Right lobe of liver (tissue), 6 donors: ENCODE results near the gene GRAP2. TPM values are rescaled to one million over a fixed set of nuclear protein-coding genes. Genes with fewer than 3 reads are reported as not detected.

ENCODE experiments used
- ATAC-seq, 4 donors: fragments of 200-7000 bp; cut with Tn5 transposase; one replicate each; pipeline ENCODE4 v1.9.1; 2020; ENCODE audit warnings: mild to moderate bottlenecking in 4 of 4, moderate library complexity in 4 of 4
- DNase-seq, 3 donors: peaks; one replicate each; pipeline ENCODE4 v3.0.0-alpha.2; 2020
- H3K27ac ChIP-seq, 3 donors: fragments of 200-600 bp; one replicate each; pipeline ENCODE4 v1.8.0; 2022
- H3K27me3 ChIP-seq, 2 donors: fragments of 200-600 bp; one replicate each; pipeline ENCODE4 v1.8.0; 2022
- H3K36me3 ChIP-seq, 4 donors: fragments of 200-600 bp; sonication (generic) in 1 of 4; one replicate each; pipeline versions ENCODE4 v1.5.1 to v1.8.0; 2017 to 2022; ENCODE audit warnings: control low read depth in 1 of 4
- H3K4me1 ChIP-seq, 4 donors: fragments of 200-600 bp; sonication (generic) in 1 of 4; one replicate each; pipeline versions ENCODE4 v1.5.1 to v1.8.0; 2017 to 2022; ENCODE audit warnings: control low read depth in 1 of 4
- H3K4me3 ChIP-seq, 3 donors: fragments of 200-600 bp; one replicate each; pipeline ENCODE4 v1.8.0; 2022
- H3K9me3 ChIP-seq, 4 donors: fragments of 200-600 bp; sonication (generic) in 1 of 4; one replicate each; pipeline versions ENCODE4 v1.5.1 to v1.8.0; 2017 to 2022; ENCODE audit warnings: control low read depth in 1 of 4
- POLR2A ChIP-seq: fragments of 450-650 bp; IDR thresholded peaks from one replicate; pipeline ENCODE4 v1.6.1; 2017; ENCODE audit warnings: antibody characterized with exemption, mild to moderate bottlenecking
- WGBS: methylation state at CpG from one replicate; pipeline ENCODE4 v1.1.6; 2018; ENCODE audit warnings: low coverage, low lambda C conversion rate; ENCODE audit not compliant: insufficient coverage; ENCODE audit errors: missing lambda C conversion rate; 5-methylcytosine and 5-hydroxymethylcytosine counted together
- intact Hi-C, 2 donors: fragments of 100-400 bp; cut with DNase I; formaldehyde crosslinking; loops; one replicate each; pipeline versions ENCODE4 v1.11.2 to v1.14.1; 2022
- total RNA-seq, 6 experiments: library from RNA; depleted of rRNA in 2 of 6; stranded (reverse); fragments of >200 nt in 2 of 6; fragmentation: NEBNext Ultra II Directional in 3 of 6; extraction: Animal tissue kit (Norgen Biotek cat#: 25700) in 3 of 6; gene quantifications; one replicate each; pipeline versions ENCODE4 v1.1.0 to v1.2.4, GENCODE V29; 2016 to 2023
- TF ChIP-seq, protein P1 (sequence below), 4 donors: fragments of 200-600 bp in 3 of 4; fragments of 450-650 bp in 1 of 4; IDR thresholded peaks; one replicate each; pipeline versions ENCODE4 v1.5.1 to v1.8.0; 2016 to 2022; ENCODE audit warnings: antibody characterized with exemption in 4 of 4, mild to moderate bottlenecking in 2 of 4
- donor health status: DM: no; HTN: yes; CAD: no.
- donor health status: DM: no; HTN: no; CAD: no.
- donor health status: DM: no; HTN: no; CAD: no.
- donor health status: DM: no; HTN: yes; CAD: no.
- donor health status: DM: no; HTN: yes; CAD: no.

GRAP2 gene
- total RNA-seq, 6 experiments from 2014 or later: 0.46 to 1.7 (median 0.74) TPM

DNA sequence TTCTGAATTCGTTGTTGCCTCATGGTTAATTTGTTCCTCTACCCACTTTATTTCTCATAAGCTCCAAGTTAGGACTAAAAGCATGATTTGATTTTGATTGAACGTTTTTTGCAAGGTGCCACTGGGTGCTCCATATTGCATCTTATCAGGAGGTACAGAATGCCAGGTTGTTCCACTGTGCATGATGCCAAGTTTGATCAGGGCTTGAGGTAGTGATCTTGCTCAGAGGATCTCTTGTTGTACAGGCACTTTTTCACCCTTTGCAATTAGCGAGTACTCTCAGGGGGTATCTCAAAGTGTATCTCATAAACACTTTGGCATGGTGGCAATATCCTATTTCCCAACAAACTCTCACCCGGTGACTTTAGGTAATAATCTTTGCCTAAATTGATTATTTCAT lies 4.0 kb downstream of the GRAP2 start:
- no peaks in the 10 kb centered on the region for H3K27me3 ChIP-seq
- no peaks in the 10 kb centered on the region for H3K4me1 ChIP-seq
- H3K4me3 ChIP-seq: no peak overlapping the region
- 48% methylated on average over 4 of the region's 4 CpGs for WGBS
- TF ChIP-seq POLR2A: no peak
- H3K27ac ChIP-seq: no peak overlapping the region
- intact Hi-C loops: no loop called here
- no peak for DNase-seq
- no peaks in the 10 kb centered on the region for H3K36me3 ChIP-seq
- ATAC-seq: no peak
- no peaks in the 10 kb centered on the region for H3K9me3 ChIP-seq

DNA sequence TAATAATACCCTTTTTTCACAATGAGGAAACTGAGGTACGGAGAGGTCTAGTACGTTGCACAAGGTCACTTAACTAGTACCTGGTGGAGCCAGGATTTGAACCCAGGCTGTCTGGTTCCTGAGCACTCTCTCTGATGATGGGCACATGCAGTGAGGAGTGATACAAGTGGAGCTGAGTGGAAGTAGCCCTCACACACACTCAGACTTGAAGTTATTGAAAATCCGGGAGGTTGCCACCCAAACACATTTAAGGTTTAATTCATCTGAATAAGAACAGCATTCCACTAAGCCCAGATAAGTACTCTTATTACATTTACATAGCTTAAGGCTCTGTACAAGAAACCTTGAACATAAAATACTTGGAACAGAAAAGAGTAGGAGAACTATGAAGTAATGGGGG lies 4.8 kb downstream of the GRAP2 start:
- Histone ChIP-seq H3K27ac (no peak overlapping the region), H3K36me3 (no peaks in the 10 kb centered on the region), H3K27me3 (no peaks in the 10 kb centered on the region), H3K9me3 (no peaks in the 10 kb centered on the region), H3K4me3 (no peak overlapping the region), H3K4me1 (no peaks in the 10 kb centered on the region)
- intact Hi-C loops: no loop called here
- DNase-seq (no peak), ATAC-seq (no peak)
- 61% methylated on average over 3 of the region's 3 CpGs for WGBS
- TF ChIP-seq, protein P1, sequence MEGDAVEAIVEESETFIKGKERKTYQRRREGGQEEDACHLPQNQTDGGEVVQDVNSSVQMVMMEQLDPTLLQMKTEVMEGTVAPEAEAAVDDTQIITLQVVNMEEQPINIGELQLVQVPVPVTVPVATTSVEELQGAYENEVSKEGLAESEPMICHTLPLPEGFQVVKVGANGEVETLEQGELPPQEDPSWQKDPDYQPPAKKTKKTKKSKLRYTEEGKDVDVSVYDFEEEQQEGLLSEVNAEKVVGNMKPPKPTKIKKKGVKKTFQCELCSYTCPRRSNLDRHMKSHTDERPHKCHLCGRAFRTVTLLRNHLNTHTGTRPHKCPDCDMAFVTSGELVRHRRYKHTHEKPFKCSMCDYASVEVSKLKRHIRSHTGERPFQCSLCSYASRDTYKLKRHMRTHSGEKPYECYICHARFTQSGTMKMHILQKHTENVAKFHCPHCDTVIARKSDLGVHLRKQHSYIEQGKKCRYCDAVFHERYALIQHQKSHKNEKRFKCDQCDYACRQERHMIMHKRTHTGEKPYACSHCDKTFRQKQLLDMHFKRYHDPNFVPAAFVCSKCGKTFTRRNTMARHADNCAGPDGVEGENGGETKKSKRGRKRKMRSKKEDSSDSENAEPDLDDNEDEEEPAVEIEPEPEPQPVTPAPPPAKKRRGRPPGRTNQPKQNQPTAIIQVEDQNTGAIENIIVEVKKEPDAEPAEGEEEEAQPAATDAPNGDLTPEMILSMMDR (IDR thresholded peaks at IDR 0.05): no peak

DNA sequence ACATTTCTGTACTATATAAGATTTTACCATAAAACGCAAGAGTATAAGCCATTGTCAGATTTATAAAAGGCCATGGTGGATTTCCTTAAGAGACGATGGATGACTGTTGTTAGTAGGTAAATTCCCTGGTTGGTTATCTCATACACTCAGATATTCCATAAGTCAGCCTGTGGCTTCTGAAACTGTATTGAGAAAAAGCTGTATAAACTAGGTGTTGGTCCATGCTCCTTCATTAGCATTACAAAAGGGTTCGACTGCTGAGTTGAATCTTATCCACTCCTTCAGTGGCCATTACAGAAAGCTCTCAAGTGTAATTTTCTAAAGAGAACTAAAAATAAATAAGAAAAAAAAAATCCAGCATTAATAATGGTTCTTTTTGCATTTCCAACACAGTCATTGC lies 5.3 kb downstream of the GRAP2 start:
- DNase-seq: no peak
- intact Hi-C loops: no loop called here
- WGBS: 63% methylated on average over 3 of the region's 3 CpGs
- no peaks in the 10 kb centered on the region for H3K36me3 ChIP-seq
- no peak for ATAC-seq
- no peaks in the 10 kb centered on the region for H3K27me3 ChIP-seq
- H3K4me3 ChIP-seq: no peak overlapping the region
- no peak overlapping the region for H3K27ac ChIP-seq
- H3K9me3 ChIP-seq: no peaks in the 10 kb centered on the region
- TF ChIP-seq, protein P1 (IDR thresholded peaks at IDR 0.05): no peak
- no peak for TF ChIP-seq POLR2A
- H3K4me1 ChIP-seq: no peaks in the 10 kb centered on the region

DNA sequence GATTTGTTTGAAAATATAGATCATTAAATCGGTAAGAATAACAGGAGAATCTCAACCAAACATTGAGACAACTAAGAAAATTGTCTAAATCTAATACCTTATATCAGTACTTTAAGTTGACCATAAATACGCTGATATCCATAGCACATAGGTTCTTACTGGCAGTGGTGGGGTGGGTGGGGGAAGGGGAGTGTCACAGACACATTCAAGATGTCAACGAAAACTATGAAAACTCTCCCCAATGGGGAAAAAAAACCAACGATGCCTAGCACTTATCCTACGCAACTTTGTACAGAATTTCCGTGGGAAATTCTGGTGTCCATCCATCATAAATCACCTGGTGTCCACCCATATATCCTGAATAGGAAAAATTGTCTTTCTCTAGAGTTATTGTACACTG lies 6.2 kb downstream of the GRAP2 start:
- Histone ChIP-seq H3K9me3 (no peaks in the 10 kb centered on the region), H3K36me3 (no peaks in the 10 kb centered on the region), H3K27ac (no peak overlapping the region), H3K4me3 (no peak overlapping the region), H3K4me1 (no peaks in the 10 kb centered on the region), H3K27me3 (no peaks in the 10 kb centered on the region)
- ATAC-seq: no peak
- 65% methylated on average over 6 of the region's 6 CpGs for WGBS
- no peak for DNase-seq
- no peak for TF ChIP-seq POLR2A
- TF ChIP-seq, protein P1 (IDR thresholded peaks at IDR 0.05): no peak
- intact Hi-C loops: no loop called here

DNA sequence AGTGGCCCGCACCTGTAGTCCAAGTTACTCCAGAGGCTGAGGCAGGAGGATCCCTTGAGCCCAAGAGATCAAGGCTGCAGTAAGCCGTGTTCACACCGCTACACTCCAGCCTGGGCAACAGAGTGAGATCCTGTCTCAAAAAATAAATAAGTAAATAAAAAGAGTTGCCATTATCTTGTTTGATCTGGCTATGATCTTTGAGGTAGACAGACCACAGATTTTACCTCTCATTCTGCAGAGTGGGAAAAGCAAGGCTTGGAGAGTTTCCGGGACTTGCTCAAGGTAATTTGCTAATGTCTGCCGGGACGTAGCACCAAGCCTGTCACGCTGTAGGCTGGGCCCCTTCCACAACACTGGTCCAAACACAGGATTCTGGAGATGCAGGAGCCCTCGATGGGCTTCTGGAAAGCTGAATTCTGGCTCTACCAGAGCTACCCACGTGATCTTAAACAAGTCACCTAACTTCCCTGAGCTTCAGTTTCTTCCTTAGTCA lies 6.8 kb downstream of the GRAP2 start:
- Histone ChIP-seq H3K36me3 (no peaks in the 10 kb centered on the region), H3K4me3 (no peak overlapping the region), H3K4me1 (no peaks in the 10 kb centered on the region), H3K9me3 (no peaks in the 10 kb centered on the region), H3K27me3 (no peaks in the 10 kb centered on the region), H3K27ac (no peak overlapping the region)
- no peak for DNase-seq
- intact Hi-C loops: no loop called here
- no peak for ATAC-seq
- whole genome bisulfite sequencing: 71% methylated on average over 9 of the region's 9 CpGs
- TF ChIP-seq POLR2A: no peak
- TF ChIP-seq, protein P1 (IDR thresholded peaks at IDR 0.05): no peak
